ENCODE data around the gene ASAP3.

Gene ASAP3

DNA sequence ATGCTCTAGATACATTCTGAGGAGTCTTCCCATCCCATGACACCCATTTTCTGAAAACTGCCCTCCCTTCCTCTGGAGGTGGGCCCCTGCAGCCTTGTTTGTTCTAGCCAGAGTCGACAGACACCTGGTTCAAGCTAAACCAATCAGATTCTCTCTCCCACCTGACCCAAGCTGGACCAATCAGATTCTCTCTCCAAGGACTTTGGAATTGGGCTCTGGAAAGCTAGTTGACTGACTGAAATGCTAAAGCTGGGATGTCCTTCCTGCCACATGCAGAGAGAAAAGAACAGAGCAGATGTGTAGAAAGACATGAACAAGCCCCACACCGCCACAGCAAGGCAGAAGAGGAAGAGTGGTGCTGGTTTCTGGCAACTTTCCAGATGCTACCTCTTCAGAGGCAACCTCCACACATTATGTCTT, 24.6 kb downstream of the ASAP3 start:
- no peaks in the 10 kb centered on the region for H4K20me1 ChIP-seq (ENCODE audit: insufficient read depth, low read length)
- H2AFZ ChIP-seq (ENCODE audit: low read length), result no peak overlapping the region
- no peak overlapping the region for H3K9ac ChIP-seq (ENCODE audit: low read length)
- H3K9me3 ChIP-seq (replicated peaks; ENCODE audit: insufficient read depth, low read length), result no peaks in the 10 kb centered on the region
- H3K27me3 ChIP-seq (replicated peaks; ENCODE audit: insufficient read depth, low read length), result no peaks in the 10 kb centered on the region; the same call in 1 of the 2 replicates
- TF ChIP-seq, protein P1, sequence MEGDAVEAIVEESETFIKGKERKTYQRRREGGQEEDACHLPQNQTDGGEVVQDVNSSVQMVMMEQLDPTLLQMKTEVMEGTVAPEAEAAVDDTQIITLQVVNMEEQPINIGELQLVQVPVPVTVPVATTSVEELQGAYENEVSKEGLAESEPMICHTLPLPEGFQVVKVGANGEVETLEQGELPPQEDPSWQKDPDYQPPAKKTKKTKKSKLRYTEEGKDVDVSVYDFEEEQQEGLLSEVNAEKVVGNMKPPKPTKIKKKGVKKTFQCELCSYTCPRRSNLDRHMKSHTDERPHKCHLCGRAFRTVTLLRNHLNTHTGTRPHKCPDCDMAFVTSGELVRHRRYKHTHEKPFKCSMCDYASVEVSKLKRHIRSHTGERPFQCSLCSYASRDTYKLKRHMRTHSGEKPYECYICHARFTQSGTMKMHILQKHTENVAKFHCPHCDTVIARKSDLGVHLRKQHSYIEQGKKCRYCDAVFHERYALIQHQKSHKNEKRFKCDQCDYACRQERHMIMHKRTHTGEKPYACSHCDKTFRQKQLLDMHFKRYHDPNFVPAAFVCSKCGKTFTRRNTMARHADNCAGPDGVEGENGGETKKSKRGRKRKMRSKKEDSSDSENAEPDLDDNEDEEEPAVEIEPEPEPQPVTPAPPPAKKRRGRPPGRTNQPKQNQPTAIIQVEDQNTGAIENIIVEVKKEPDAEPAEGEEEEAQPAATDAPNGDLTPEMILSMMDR (IDR thresholded peaks at IDR 0.05; ENCODE audit: low read length), result no peak
- TF ChIP-seq EZH2 (optimal IDR thresholded peaks at IDR 0.05; ENCODE audit: low read depth, low read length) (no peak), EZH2phosphoT487 (IDR thresholded peaks at IDR 0.05; ENCODE audit: low read length) (no peak)
- H3F3A ChIP-seq (ENCODE audit: insufficient read depth, low read length), result no peaks in the 10 kb centered on the region
- H3K79me2 ChIP-seq (ENCODE audit: low read length), result no peaks in the 10 kb centered on the region
- no peaks in the 10 kb centered on the region for H3K4me1 ChIP-seq (ENCODE audit: low read length)
- DNase-seq, result no peak
- H3K27ac ChIP-seq (ENCODE audit: low read length), result no peak overlapping the region
- H3K4me2 ChIP-seq (ENCODE audit: low read depth, low read length), result no peak overlapping the region
- no peaks in the 10 kb centered on the region for H3K36me3 ChIP-seq (replicated peaks; ENCODE audit: insufficient read depth, low read length)
- H3K4me3 ChIP-seq (ENCODE audit: low read length), result no peak overlapping the region
- H3K9me2 ChIP-seq (replicated peaks; ENCODE audit: insufficient read depth, low read length), result no peaks in the 10 kb centered on the region

DNA sequence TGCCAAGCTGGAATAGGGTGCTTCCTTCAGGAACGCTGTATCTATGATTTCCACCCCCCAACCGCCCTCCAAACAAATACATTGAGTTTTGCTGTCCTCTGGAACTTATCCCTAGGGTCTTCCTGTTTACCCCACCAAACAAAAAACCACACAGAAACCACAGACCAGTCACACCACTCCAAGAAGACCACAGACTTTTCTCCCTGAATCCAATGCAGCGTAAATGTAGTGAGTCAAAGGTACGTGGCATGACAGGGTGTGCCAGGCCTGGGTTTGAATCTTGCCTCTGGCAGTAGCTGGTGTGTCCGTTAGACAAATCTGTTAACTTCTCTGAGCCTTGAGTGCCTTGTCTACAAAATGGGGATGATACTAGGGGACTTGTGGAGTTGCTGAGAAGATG, 27.8 kb downstream of the ASAP3 start:
- H3K4me2 ChIP-seq (ENCODE audit: low read depth, low read length), result no peak overlapping the region
- no peaks in the 10 kb centered on the region; the same call in 1 of the 2 replicates for H3K27me3 ChIP-seq (replicated peaks; ENCODE audit: insufficient read depth, low read length)
- no peaks in the 10 kb centered on the region for H4K20me1 ChIP-seq (ENCODE audit: insufficient read depth, low read length)
- H2AFZ ChIP-seq (ENCODE audit: low read length), result no peak overlapping the region
- no peaks in the 10 kb centered on the region for H3F3A ChIP-seq (ENCODE audit: insufficient read depth, low read length)
- TF ChIP-seq, protein P1 (IDR thresholded peaks at IDR 0.05; ENCODE audit: low read length), result no peak
- TF ChIP-seq EZH2phosphoT487 (IDR thresholded peaks at IDR 0.05; ENCODE audit: low read length), result no peak
- TF ChIP-seq EZH2 (optimal IDR thresholded peaks at IDR 0.05; ENCODE audit: low read depth, low read length), result no peak
- no peaks in the 10 kb centered on the region for H3K36me3 ChIP-seq (replicated peaks; ENCODE audit: insufficient read depth, low read length)
- DNase-seq, result no peak
- H3K27ac ChIP-seq (ENCODE audit: low read length), result no peak overlapping the region
- no peaks in the 10 kb centered on the region for H3K9me2 ChIP-seq (replicated peaks; ENCODE audit: insufficient read depth, low read length)
- no peak overlapping the region for H3K4me3 ChIP-seq (ENCODE audit: low read length)
- H3K9me3 ChIP-seq (replicated peaks; ENCODE audit: insufficient read depth, low read length), result no peaks in the 10 kb centered on the region
- H3K9ac ChIP-seq (ENCODE audit: low read length), result no peak overlapping the region
- H3K4me1 ChIP-seq (ENCODE audit: low read length), result no peaks in the 10 kb centered on the region
- no peaks in the 10 kb centered on the region for H3K79me2 ChIP-seq (ENCODE audit: low read length)

DNA sequence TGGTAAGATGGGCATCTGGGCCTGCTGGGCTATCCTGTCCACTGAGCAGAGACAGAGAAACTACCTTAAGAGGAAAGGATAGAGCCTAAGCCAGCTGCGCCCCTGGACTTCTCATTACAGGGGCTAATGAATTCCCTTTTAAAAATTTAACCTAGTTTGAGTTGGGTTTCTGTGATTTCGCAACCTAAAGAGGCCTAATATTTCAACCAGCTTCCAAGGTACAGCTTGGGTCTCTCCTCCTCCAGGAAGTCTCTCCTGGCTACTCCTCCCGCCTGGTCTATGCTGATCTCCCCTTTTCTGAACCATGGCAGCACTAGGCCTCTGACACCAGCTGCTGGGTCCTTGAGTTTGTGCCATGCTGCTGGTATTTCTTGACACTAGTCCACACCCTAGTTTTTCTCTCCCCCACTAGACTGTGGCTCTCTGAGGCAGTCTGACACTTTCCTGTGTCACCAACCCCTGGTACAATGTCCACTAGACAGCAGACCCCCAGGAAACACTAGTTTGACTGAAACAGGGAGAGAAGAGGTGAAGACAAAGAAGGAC, 30.5 kb downstream of the ASAP3 start:
- no peak for DNase-seq
- Histone ChIP-seq H3K9me2 (replicated peaks; ENCODE audit: insufficient read depth, low read length) (no peaks in the 10 kb centered on the region), H3K4me2 (ENCODE audit: low read depth, low read length) (no peak overlapping the region), H4K20me1 (ENCODE audit: insufficient read depth, low read length) (no peaks in the 10 kb centered on the region), H3K4me3 (ENCODE audit: low read length) (no peak overlapping the region), H3K27me3 (replicated peaks; ENCODE audit: insufficient read depth, low read length) (no peaks in the 10 kb centered on the region; the same call in 1 of the 2 replicates), H3K9ac (ENCODE audit: low read length) (no peak overlapping the region), H3K27ac (ENCODE audit: low read length) (no peak overlapping the region), H3K9me3 (replicated peaks; ENCODE audit: insufficient read depth, low read length) (no peaks in the 10 kb centered on the region), H3K79me2 (ENCODE audit: low read length) (no peaks in the 10 kb centered on the region), H3F3A (ENCODE audit: insufficient read depth, low read length) (no peaks in the 10 kb centered on the region), H3K4me1 (ENCODE audit: low read length) (no peaks in the 10 kb centered on the region), H2AFZ (ENCODE audit: low read length) (no peak overlapping the region), H3K36me3 (replicated peaks; ENCODE audit: insufficient read depth, low read length) (no peaks in the 10 kb centered on the region)
- no peak for TF ChIP-seq EZH2 (optimal IDR thresholded peaks at IDR 0.05; ENCODE audit: low read depth, low read length)
- TF ChIP-seq, protein P1 (IDR thresholded peaks at IDR 0.05; ENCODE audit: low read length), result no peak
- TF ChIP-seq EZH2phosphoT487 (IDR thresholded peaks at IDR 0.05; ENCODE audit: low read length), result no peak

All from MM.1S (cell line).